Suppressor macrophage treated with lipopolysaccharide for 1 hour (primary cell): ENCODE measurements around the gene SPEG.

Experiments
- DNase-seq, 3 donors: peaks; one replicate each; pipeline ENCODE4 v3.0.0-alpha.2; 2020 to 2022

SPEG gene

DNA sequence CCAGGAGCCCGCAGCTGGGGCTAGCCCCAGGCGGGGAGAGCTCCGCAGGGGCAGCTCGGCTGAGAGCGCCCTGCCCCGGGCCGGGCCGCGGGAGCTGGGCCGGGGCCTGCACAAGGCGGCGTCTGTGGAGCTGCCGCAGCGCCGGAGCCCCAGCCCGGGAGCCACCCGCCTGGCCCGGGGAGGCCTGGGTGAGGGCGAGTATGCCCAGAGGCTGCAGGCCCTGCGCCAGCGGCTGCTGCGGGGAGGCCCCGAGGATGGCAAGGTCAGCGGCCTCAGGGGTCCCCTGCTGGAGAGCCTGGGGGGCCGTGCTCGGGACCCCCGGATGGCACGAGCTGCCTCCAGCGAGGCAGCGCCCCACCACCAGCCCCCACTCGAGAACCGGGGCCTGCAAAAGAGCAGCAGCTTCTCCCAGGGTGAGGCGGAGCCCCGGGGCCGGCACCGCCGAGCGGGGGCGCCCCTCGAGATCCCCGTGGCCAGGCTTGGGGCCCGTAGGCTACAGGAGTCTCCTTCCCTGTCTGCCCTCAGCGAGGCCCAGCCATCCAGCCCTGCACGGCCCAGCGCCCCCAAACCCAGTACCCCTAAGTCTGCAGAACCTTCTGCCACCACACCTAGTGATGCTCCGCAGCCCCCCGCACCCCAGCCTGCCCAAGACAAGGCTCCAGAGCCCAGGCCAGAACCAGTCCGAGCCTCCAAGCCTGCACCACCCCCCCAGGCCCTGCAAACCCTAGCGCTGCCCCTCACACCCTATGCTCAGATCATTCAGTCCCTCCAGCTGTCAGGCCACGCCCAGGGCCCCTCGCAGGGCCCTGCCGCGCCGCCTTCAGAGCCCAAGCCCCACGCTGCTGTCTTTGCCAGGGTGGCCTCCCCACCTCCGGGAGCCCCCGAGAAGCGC lies 49.1 kb downstream of the SPEG start:
- DNase-seq: peak in 1 of 3 donors; percentile 18

GRCh38 chr2:219484343-219485200 lies 49.9 kb downstream of the SPEG start:
- DNase-seq: peak in 1 of 3 donors; percentile 26

DNA sequence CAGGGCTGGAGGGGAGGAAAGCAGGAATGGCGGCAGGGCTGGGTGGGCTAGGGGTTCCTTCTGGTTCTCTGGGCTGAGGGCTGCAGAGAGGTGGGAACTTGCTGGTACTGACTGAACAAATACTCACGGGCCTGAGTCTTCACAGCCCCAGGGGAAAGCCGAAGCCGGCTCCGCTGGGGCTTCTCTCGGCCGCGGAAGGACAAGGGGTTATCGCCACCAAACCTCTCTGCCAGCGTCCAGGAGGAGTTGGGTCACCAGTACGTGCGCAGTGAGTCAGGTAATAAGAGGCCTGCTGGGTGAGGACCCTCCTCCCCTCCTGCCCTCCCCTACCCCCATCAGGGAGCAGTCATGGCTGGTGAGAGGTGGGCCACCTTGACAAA lies 50.5 kb downstream of the SPEG start:
- DNase-seq: no peak

GRCh38 chr2:219486380-219486959 lies 51.8 kb downstream of the SPEG start:
- DNase-seq: no peak

DNA sequence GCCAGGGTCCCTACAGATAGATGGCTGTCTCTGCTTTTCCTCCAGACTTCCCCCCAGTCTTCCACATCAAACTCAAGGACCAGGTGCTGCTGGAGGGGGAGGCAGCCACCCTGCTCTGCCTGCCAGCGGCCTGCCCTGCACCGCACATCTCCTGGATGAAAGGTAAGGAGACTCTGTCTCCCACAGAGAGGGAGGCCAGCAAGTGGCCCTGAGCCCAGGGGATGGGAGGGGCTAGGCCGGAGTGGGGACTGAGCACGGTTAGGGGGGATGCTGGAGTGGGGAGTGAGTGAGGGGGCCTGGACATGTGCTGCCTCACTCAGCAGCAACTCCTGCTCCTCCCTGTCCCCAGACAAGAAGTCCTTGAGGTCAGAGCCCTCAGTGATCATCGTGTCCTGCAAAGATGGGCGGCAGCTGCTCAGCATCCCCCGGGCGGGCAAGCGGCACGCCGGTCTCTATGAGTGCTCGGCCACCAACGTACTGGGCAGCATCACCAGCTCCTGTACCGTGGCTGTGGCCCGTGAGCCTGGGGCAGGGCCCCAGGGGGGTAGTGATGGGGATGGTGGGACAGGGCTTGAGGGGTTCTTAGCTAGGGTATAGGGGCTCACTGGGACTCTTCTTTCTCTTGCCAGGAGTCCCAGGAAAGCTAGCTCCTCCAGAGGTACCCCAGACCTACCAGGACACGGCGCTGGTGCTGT lies 53.7 kb downstream of the SPEG start:
- no peak for DNase-seq

GRCh38 chr2:219488844-219489194 lies 54.2 kb downstream of the SPEG start:
- DNase-seq: no peak

GRCh38 chr2:219489315-219489714 lies 54.7 kb downstream of the SPEG start:
- no peak for DNase-seq

- no peak for DNase-seq
Observed at GRCh38 chr2:219490186-219490585, 55.5 kb downstream of the SPEG start.

DNA sequence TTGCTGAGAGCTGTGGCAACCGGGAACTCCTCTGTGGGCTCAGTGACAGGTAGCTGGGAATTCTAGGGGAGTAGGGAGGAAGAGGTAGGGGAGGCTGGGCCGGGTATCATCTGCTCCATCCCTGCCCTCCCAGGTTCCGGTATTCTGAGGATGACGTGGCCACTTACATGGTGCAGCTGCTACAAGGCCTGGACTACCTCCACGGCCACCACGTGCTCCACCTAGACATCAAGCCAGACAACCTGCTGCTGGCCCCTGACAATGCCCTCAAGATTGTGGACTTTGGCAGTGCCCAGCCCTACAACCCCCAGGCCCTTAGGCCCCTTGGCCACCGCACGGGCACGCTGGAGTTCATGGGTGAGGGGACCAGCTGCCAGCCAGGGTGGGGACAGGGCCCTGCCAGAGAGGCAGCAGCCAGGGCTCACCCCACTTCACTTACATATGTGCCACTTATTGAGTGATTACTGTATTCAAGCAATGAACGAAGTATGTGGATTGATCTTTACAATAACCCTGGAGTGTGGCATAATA lies 56.0 kb downstream of the SPEG start:
- DNase-seq: no peak

- peak in 1 of 3 donors; percentile 60 for DNase-seq
Observed at GRCh38 chr2:219491278-219491963, 56.8 kb downstream of the SPEG start.

DNA sequence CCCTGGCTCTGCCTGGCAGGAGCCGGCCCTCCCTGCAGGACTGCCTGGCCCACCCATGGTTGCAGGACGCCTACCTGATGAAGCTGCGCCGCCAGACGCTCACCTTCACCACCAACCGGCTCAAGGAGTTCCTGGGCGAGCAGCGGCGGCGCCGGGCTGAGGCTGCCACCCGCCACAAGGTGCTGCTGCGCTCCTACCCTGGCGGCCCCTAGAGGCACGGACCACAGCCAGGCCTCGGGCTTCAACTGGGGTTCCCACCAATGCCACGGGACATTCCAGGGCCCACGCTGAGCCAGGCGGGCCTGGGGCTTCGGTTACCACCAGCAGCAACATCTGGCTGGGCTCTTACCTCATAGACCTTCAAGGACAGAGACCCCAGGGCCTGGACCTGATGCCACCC lies 57.9 kb downstream of the SPEG start:
- DNase-seq: no peak

DNA sequence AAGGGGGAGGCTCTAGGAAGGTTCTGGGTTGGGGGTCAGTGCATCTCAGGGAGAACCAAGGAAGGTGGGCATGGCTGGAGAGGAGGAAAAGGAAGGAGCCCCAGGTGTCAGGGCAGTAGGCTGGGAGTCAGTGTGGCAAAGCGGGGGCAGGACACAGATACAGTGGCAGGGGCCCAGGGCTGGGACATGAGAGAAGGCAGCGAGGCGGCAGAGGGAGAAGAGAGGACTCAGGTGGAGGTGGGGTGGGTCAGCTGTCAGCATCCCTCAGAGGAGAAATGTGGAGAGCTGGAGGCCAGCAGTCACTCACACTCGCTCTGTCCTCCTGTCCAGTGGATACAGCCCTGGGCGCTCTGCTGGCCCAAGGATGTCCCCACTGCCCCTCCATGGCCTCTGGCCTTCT lies 58.4 kb downstream of the SPEG start:
- DNase-seq: no peak

DNA sequence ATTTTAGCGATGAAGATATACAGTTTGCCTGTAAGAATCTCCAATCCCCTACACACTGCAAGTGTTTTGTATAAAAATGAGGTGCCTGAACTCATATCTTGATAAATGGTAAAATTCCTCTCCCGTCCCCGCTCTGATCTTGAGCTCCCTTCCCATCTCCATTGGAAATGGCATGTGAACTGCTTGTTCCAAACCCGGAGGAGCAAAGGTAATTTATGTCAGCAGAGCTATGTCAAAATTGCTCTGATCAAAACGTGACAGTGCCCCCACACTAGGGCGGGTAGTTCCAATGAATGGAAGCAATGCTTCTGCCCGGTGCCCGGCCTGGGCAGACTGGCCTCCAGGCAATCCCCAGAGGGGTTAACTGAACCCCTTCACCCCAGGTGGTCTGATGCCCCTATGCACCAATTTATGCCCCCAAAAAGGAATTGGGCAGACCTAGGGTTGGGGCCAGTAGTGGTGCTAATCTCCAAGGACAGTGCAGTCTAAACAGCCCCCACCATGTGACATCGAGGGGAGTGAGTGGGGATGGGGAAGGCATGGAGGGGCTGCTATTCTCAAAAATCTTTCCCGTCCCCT lies 60.4 kb downstream of the SPEG start:
- no peak for DNase-seq

DNA sequence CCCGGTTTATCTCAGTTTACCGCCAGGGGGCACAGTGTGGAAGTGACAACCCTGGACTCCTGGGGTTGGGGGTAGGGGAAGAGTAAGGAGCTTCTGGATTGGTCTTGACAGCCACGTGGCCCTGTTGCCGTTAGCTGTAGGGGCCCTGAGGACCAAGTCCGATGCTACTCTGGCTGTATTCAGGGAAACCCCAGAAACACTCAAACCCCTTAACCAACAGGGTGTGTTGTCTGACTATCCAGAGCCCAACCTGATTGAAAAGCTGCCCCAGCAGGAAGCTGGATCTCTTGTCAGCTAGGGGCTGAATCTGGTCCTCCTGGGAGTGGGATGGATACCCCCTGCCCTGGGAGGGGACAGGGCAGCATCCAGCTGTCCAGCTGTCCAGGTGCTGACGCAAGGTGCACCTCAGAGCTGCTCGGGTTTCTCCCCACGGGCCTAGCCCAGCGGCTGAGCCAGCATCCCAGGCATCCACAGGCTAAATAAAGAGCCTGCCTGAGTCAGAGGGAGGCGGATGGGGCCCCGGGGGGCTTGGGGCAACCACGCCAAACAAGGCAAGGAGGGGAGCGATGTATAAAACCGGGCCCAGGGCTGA lies 61.0 kb downstream of the SPEG start:
- DNase-seq: peak; percentile 72 to 86 (median 76)

DNA sequence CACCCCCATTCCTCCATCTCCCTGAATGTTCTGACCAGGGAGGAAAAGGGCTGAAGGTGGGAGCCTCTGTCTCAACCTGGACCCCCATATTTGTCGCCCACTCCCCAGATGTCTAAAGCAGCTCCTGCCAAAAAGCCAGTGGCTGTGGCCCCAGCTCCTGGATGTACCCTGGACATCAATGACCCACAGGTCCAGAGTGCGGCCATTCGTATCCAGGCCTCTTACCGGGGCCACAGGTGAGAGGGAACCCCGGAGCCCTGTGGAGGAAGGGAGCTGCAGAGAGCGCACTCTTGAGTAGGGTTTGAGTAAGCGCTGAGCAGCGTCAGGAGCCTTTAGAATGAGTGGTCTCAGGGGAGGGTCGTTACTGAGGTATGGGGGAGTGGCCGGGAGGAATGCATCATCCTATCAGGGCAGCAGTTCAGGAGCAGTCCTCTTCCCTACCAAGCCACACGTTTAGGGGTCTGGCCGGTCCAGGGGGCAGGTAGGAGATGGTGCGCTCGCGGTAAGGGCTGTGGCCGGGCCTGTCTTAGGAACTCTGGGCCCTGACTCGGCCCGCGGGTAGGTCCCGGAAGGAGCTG lies 61.7 kb downstream of the SPEG start:
- DNase-seq: no peak

DNA sequence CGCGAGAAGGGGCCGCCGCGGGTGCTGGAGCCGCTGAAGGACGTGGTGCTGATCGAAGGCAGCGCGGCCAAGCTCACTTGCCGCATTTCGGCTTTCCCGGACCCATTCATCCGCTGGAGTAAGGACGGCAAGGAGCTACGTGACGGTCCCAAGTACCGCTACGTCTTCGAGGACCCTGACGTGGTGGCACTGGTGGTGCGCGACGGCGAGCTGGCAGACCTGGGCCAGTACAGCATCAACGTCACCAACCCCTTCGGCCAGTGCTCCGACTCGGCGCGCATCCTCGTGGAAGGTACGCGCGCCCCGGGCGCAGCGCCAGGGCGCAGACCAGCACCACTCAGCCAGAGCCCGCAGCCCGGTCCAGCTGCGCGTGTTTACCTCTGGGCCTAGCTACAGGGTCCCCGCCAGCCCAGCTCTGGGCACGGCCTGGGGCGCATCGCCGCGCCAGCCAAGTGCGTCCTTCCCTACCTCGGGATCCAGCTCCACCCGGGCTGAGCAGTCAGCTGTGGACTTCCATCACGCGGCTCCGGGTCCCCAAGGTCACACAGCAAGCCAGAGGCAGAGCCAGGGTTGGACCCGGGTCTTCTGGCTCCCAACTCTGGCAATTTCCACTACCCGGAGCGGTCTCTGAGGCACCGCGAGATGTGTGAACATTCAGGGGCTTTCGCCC lies 62.3 kb downstream of the SPEG start:
- peak in 1 of 3 donors; percentile 12 for DNase-seq

DNA sequence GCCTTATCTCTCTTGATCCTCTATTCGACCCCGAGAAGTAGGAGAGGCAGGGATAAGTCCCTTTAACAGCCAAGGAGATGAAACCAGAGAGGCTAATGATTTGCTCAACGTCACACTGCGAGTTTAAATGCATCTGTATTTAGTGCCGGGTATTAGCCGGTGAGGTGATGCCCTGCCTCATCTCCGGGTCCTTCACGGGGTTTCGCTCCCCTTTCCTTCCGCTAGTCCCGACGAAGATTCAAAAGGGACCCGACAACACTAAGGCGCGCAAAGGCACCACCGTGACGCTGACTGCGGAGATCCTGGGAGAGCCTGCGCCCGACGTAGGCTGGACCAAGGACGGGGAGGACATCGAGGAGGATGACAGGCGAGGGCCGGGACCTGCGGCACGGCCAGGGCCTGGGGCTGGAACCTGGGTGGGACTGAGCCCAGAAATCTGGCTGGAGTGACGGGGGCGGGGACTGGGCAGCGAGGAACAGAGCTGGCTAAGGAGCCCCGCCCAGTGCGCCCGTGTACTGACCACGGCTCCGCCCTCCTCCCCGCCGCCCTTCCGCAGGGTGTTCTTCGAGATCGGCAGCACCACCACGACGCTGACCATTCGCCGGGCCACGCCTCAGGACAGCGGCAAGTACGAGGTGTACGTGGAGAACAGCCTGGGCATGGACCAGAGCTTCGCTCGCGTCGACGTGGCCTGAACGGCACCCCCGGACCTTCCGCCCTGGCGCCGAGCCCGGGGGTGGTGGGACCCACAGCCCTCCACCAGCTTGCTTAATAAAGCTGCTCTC lies 63.0 kb downstream of the SPEG start:
- peak; percentile 83 to 94 (median 91) for DNase-seq

GRCh38 chr2:219498280-219499057 lies 63.8 kb downstream of the SPEG start, which contains the start of gene GMPPA:
GMPPA (plus strand) TSS chr2:219498891; CDS start chr2:219499976, 1,085 bp downstream.
- DNase-seq: peak; percentile 97 to 99 (median 98)

DNA sequence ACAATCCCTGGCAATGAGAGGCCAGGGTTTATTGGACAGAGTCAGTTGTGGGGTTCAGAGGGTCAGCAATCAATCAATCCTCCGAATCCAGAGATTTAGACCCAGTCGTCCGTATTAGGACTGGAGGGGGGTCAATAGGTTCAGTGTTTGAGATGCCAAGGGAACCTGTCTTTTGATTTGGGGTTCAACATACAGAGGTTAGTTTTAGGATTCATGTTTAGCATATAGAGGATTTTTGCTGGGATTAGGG lies 64.3 kb downstream of the SPEG start:
- no peak for DNase-seq
